NOMO-1 treated with dmso at 0.1 percent for 144 hours (cell line): ENCODE measurements around the gene PRKACA.

Experiments
- DNase-seq: peaks from one replicate; lab custom pipeline; 2025; ENCODE audit not compliant: unreplicated experiment; lab: John Stamatoyannopoulos, UW

PRKACA gene

GRCh38 chr19:14096272-14096992 lies 21.1 kb downstream of the PRKACA start:
- no peak for DNase-seq

- DNase-seq, result no peak
Observed at GRCh38 chr19:14094854-14095253, 22.7 kb downstream of the PRKACA start.

- no peak for DNase-seq
Observed at GRCh38 chr19:14093117-14093823, 24.3 kb downstream of the PRKACA start.

- no peak for DNase-seq
Observed at GRCh38 chr19:14091813-14092462, 25.6 kb downstream of the PRKACA start.

- DNase-seq, result peak; percentile 79
Observed at GRCh38 chr19:14091081-14091812, 26.3 kb downstream of the PRKACA start.

- DNase-seq, result peak; percentile 79
Observed at GRCh38 chr19:14090509-14091080, 27.0 kb downstream of the PRKACA start, which contains the start of gene SAMD1. Gene SAMD1, minus strand, starts transcription at chr19:14090751.

- DNase-seq, result no peak
Observed at GRCh38 chr19:14089662-14090508, 27.7 kb downstream of the PRKACA start.

GRCh38 chr19:14089412-14089661 lies 28.2 kb downstream of the PRKACA start:
- no peak for DNase-seq

GRCh38 chr19:14088634-14089411 lies 28.7 kb downstream of the PRKACA start:
- no peak for DNase-seq

- no peak for DNase-seq
Observed at GRCh38 chr19:14086098-14086497, 31.5 kb downstream of the PRKACA start.

- DNase-seq, result no peak
Observed at GRCh38 chr19:14085309-14085995, 32.1 kb downstream of the PRKACA start, which contains the start of gene C19orf67. Gene C19orf67, minus strand, starts transcription at chr19:14085783. Its CDS starts 156 bp downstream, at chr19:14085627.

- DNase-seq, result no peak
Observed at GRCh38 chr19:14082675-14082960, 34.9 kb downstream of the PRKACA start.

GRCh38 chr19:14081797-14082674 lies 35.5 kb downstream of the PRKACA start:
- no peak for DNase-seq

- DNase-seq, result peak; percentile 96
Observed at GRCh38 chr19:14080887-14081796, 36.4 kb downstream of the PRKACA start.

GRCh38 chr19:14078411-14078810 lies 39.2 kb downstream of the PRKACA start:
- no peak for DNase-seq

- no peak for DNase-seq
Observed at GRCh38 chr19:14073925-14074838, 43.4 kb downstream of the PRKACA start.
